KBM-7 (cell line): ENCODE measurements around the gene PAPOLA.

Source experiments
- DNase-seq: peaks from one replicate; pipeline ENCODE4 v3.0.0-alpha.2; 2015
- in situ Hi-C: fragments of 300-500 bp; cut with MboI; formaldehyde crosslinking; loops from 2 replicates; pipeline ENCODE4 v1.14.3; 2020; ENCODE audit warnings: low sequenced_read_pairs, low pct_unique_long_range_greater_than_20kb, mixed read lengths

Gene PAPOLA

GRCh38 chr14:96581026-96581425 is 78.8 kb downstream of the PAPOLA start:
- DNase-seq = no peak
- in situ Hi-C loops = loop anchor here (10.0 kb wide), 1 partner anchor 154 kb away; no protein-coding TSS in a partner anchor

DNA sequence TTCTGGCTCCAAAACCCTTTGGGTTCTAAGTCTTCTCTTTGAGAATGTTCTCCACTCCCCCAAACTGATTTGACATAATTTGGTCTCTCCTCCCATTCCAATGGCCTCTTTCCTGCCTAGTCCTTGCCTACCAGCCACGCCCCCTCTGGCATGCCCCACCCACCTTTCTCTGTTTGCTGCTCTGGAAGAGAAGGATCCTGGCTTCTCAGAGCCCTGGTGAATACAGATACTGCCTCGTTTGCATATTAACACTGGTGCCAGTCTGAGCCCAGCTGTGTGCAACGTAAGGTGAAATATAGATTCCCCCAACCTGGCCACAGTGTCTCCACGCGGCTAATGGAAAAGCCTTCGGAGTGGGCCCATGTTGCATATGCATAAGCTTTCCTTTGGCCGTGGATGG is 79.7 kb downstream of the PAPOLA start:
- in situ Hi-C loops = loop anchor here (10.0 kb wide), 1 partner anchor 153 kb away; no protein-coding TSS in a partner anchor

GRCh38 chr14:96582411-96582961 is 80.3 kb downstream of the PAPOLA start:
- DNase-seq = no peak
- in situ Hi-C loops = loop anchor here (10.0 kb wide), 1 partner anchor 152 kb away; no protein-coding TSS in a partner anchor

More for the DNA sequence above, 79.7 kb downstream of the PAPOLA start:
- no peak for DNase-seq

DNA sequence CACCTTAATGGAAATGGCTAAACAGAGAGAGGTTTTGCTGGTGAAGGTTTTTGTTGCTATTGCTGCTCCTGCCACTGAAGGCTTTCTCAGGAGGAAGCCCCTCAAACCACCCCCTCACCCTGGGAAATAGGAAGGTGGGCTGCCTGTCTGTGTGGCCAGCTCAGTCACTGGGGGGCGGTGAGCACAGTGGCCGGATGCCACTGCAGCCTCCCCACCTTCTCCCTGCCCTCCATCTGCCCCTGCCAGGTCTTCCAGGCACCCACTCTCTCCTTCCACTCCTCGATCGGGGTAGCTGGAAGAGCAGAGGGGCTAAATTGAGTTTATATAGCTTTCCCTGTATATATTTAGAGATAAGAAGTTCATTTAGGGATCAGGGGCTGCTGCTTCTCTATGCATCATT is 80.8 kb downstream of the PAPOLA start:
- in situ Hi-C loops = loop anchor here (10.0 kb wide), 1 partner anchor 152 kb away; no protein-coding TSS in a partner anchor
- no peak for DNase-seq

DNA sequence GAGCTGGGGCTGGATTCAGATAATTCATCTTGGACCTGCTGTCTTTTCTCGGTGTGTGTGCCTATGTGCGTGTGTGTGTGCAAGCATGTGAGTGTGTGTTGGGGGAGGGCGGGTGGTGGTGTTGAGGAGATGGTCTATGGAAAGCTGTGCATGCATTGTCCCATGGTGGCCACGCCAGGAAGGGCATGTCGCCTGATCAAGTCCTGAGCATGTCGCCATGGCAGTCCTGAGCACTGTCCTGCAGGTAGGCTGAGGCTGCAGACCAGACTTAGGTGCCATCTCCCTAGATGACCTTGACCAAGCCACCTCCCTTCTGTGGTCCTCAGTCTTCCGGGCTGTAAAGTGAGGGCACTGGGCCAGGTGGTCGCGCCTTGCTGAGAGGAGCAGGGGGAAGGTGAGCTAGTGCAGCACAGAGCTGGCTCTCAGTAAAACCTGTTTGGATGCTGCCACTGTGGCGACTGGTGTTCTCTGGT is 81.4 kb downstream of the PAPOLA start:
- DNase-seq = no peak
- in situ Hi-C loops = loop anchor here (10.0 kb wide), 1 partner anchor 151 kb away; no protein-coding TSS in a partner anchor

GRCh38 chr14:96584199-96584906 is 82.2 kb downstream of the PAPOLA start:
- DNase-seq = peak; percentile 64
- in situ Hi-C loops = loop anchor here (10.0 kb wide), 1 partner anchor 150 kb away; no protein-coding TSS in a partner anchor

DNA sequence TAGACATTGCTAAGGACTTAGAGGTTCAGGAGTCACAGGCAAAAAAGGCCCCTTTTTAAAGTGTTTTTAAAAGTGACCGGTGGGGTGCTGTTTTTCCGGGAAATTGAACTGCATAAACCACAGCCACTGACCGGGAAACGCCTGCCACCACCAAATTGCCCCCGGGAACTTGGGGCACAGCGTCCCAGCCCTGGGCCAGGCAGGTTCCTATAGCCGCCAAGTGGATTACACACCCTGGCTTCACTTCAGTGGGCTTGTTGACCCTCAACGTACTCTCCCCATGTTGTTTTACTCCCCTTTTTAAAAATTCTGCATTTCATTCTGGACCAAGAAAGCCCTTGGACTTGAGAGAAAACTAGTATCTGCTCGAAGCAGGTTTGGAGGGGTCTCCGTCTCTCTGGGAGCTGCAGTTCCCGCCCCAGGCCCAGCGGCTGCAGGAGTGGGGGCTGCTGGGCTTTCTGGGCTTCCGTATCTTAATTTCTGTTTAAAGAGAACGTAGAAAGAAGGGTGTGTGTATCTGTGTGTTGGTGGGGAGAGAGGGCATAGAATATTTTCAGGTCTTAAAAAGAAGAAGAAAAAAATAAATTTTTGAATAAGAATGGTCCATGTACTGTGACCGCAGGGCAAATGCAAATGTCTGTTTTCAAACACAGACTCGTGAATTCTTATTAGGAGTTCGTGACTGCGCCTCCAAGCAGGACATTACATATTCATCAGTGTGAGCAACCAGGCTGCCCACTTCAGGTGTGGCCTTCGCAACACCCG is 82.9 kb downstream of the PAPOLA start:
- no peak for DNase-seq
- in situ Hi-C loops = loop anchor here (10.0 kb wide), 1 partner anchor 150 kb away; no protein-coding TSS in a partner anchor

DNA sequence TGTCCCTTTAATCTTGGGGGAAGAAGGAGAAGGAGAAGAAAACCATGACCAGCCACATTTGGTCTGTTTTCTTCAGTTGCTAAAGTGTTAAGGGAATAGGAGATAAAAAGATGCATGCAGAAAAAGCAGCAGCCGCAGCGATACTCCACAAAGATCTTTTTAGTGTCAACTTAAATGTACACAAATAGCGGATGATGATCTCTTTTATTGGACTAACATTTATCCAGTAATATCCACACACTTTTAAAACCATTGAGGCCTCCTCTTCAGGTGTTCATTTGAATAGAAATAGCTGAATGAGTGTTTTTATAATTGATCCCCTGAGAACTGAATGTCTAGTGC is 83.5 kb downstream of the PAPOLA start:
- in situ Hi-C loops = loop anchor here (10.0 kb wide), 1 partner anchor 149 kb away; no protein-coding TSS in a partner anchor
- no peak for DNase-seq

GRCh38 chr14:96586056-96586455 is 83.9 kb downstream of the PAPOLA start:
- DNase-seq = no peak
- in situ Hi-C loops = loop anchor here (10.0 kb wide), 1 partner anchor 149 kb away; no protein-coding TSS in a partner anchor

GRCh38 chr14:96586921-96587822 is 85.0 kb downstream of the PAPOLA start:
- DNase-seq = no peak
- in situ Hi-C loops = loop anchor here (10.0 kb wide), 1 partner anchor 148 kb away; no protein-coding TSS in a partner anchor

DNA sequence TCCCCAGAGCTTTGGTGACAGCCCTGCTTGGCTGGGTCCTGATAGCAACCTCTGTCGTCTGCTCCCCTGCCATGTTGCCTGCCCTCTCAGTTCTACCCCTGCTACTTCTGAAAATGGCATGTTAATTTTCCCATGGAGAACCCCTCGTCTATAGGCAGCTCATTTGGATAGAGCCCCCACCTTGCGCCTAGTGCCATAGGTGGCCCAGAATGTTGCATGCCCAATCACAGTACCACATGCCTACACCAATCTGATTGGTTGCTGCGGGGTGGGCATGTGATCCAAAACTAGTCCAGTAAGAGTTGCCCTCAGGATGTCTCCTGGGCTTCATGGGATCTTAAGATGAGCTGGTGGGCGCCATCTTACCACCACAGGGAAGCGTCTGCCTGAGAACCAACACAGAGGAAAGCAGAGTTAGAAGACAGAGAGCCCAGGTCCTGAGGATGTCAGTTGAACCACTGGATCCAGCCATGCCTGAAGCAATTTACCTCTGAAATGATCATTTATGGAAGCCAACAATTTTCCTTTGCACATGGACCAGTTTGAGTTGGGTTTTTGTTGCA is 85.7 kb downstream of the PAPOLA start:
- DNase-seq = no peak
- in situ Hi-C loops = loop anchor here (10.0 kb wide), 1 partner anchor 147 kb away; no protein-coding TSS in a partner anchor

DNA sequence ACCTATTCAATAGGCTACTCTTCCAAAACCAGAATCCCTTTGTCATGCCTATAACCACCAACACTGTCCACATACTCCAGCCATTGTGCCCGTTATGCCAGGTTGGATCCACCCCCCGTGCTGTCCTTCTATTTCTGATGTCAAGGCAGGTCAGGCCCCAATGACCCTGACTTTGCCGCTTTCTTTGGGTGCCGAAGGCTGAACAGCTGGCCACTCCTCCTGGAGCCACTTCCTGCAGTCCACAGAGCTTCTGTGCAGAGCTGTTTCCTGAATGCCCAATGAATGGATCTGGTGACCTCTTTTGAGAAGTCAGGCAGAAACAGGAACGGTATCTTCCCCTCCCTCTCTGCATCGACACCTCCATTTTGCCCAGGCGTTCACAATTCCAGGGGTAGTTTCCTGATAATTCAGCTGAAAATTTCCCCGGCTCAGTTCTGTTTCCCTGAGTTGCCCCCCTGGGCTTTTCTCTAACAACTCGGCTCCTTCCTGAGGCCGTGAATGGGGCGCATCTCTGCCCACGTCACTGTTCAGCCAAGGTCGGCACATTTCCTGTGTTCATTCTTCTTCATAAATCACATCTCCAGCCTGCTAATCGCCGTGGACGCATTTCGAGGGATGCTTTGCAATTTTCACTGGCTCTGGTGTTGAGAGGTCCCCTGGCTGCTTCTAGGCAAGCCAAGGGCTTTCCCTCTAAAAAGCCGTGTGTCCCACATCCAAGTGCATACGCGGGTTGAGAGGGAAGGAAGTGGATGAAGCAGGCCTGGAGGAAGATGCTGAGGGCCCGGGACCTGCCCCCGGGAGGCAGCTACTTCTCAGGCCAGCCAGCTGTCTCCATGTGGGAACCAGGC is 86.5 kb downstream of the PAPOLA start:
- DNase-seq = no peak
- in situ Hi-C loops = loop anchor here (10.0 kb wide), 1 partner anchor 146 kb away; no protein-coding TSS in a partner anchor

- DNase-seq = no peak
- in situ Hi-C loops = loop anchor here (10.0 kb wide), 1 partner anchor 145 kb away; no protein-coding TSS in a partner anchor
These were observed 87.4 kb downstream of the PAPOLA start for GRCh38 chr14:96589577-96589976.

DNA sequence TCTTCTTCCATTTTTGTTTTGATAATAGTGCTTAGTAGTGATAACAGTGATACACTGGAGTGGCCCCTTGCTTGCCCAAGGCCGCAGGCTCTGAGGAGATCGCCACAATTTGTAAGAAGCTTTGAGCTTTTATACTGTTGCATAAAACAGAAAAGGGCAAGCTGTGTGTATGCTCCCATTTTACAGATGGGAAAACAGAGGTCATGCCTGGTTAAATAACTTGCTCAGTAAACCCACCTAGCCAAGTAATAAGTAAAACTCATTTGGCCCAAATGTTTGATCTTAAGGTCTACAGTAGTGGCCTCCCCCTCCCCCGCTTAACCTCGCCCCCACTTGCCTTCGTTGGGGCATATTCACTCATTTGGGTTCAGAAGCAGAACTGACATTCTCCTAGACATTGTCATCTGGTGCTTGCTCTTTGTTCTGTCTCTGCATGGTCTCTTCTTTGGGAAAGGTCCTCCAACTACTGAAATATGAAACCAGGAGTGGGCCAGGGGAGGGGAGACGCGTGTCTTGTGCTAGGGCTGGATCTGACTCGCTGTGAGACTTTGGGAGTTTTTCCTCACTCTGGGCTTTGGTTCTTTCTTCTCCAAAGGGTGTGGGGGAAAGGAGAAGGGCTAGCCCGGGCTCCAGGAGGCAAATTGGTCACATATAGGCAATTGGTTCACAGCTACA is 88.1 kb downstream of the PAPOLA start:
- in situ Hi-C loops = no loop called here
- DNase-seq = no peak

GRCh38 chr14:96592591-96593386 is 90.6 kb downstream of the PAPOLA start:
- no peak for DNase-seq
- in situ Hi-C loops = no loop called here

DNA sequence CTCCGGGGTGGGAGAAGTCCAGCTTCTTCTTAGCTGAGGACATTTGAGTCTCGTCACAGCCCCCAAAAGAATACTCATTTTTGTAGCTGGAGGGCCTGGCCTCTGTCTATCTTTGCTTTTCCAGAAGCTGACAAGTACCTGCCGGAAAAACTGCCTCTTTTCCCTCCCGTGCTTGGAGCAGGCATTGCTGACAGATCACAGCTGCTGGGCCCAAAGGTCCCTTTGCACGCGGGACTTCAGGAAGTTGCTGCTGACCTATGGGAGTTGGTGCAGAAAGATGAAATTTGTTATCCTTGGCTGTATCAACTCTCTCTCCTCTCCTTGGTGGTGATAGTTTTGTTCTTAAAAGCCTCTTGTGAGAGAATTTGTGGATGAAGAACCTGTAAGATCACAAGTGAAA is 92.8 kb downstream of the PAPOLA start:
- in situ Hi-C loops = no loop called here
- DNase-seq = no peak
